DOHH2 (cell line): ENCODE measurements around the gene FOXO6.

Experiments
- H3F3A ChIP-seq: fragments of 200-600 bp; sonication (generic), shearing (Covaris generic); 2 replicates; pipeline ENCODE4 v1.6.0; 2016; ENCODE audit warnings: antibody characterized with exemption, mild to moderate bottlenecking; ENCODE audit not compliant: control insufficient read depth, insufficient read depth
- H3K27ac ChIP-seq: fragments of 200-600 bp; sonication (generic); 2 replicates; pipeline ENCODE4 v1.5.1; 2014; ENCODE audit warnings: low read depth, mild to moderate bottlenecking, low read length, moderate library complexity
- H3K27me3 ChIP-seq: fragments of 200-600 bp; sonication (generic); 2 replicates; pipeline ENCODE4 v1.6.1; 2014; ENCODE audit warnings: mild to moderate bottlenecking, low read length, mixed read lengths; ENCODE audit not compliant: control insufficient read depth
- H3K36me3 ChIP-seq: fragments of 200-600 bp; sonication (generic); 2 replicates; pipeline ENCODE4 v1.6.1; 2014; ENCODE audit warnings: mild to moderate bottlenecking, low read length, moderate library complexity, mixed read lengths; ENCODE audit not compliant: control insufficient read depth
- H3K4me1 ChIP-seq: fragments of 200-600 bp; sonication (generic); 2 replicates; pipeline ENCODE4 v1.6.1; 2014; ENCODE audit warnings: mild to moderate bottlenecking, low read length, mixed read lengths; ENCODE audit not compliant: control insufficient read depth
- H3K4me2 ChIP-seq: fragments of 200-600 bp; sonication (generic); 2 replicates; pipeline ENCODE4 v1.6.0; 2014; ENCODE audit warnings: mild to moderate bottlenecking, low read length, moderate library complexity
- H3K4me3 ChIP-seq: fragments of 200-600 bp; sonication (generic); 2 replicates; pipeline ENCODE4 v1.5.1; 2014; ENCODE audit warnings: mild to moderate bottlenecking, low read length, mixed read lengths
- H3K79me2 ChIP-seq: fragments of 200-600 bp; sonication (generic); 2 replicates; pipeline ENCODE4 v1.6.1; 2014; ENCODE audit warnings: mild to moderate bottlenecking, low read length, mixed read lengths; ENCODE audit not compliant: control insufficient read depth
- H3K9me2 ChIP-seq: fragments of 200-600 bp; sonication (generic); replicated peaks from 2 replicates; pipeline ENCODE4 v1.6.1; 2014; ENCODE audit warnings: mild to moderate bottlenecking, low read length, mixed read lengths; ENCODE audit not compliant: control insufficient read depth
- H3K9me3 ChIP-seq: fragments of 200-600 bp; sonication (generic); 2 replicates; pipeline ENCODE4 v1.6.1; 2014; ENCODE audit warnings: antibody characterized with exemption, low read length, mixed read lengths; ENCODE audit not compliant: control insufficient read depth, insufficient read depth
- H4K20me1 ChIP-seq: fragments of 200-600 bp; sonication (generic); 2 replicates; pipeline ENCODE4 v1.6.0; 2014; ENCODE audit warnings: low read depth, mild to moderate bottlenecking, antibody characterized with exemption, low read length, moderate library complexity; ENCODE audit not compliant: control insufficient read depth, insufficient read depth
- CTCF ChIP-seq: fragments of 200-600 bp; sonication (generic); IDR thresholded peaks from one replicate; pipeline ENCODE4 v1.5.1; 2014; ENCODE audit warnings: antibody characterized with exemption, mild to moderate bottlenecking, low read depth, low read length; ENCODE audit not compliant: poor library complexity, severe bottlenecking
- EZH2phosphoT487 ChIP-seq: fragments of 200-600 bp; sonication (generic); IDR thresholded peaks from 2 replicates; pipeline ENCODE4 v1.6.1; 2017; ENCODE audit warnings: borderline replicate concordance, mild to moderate bottlenecking, antibody characterized with exemption, low read length, moderate library complexity, mixed read lengths

The FOXO6 gene

GRCh38 chr1:41378999-41379737, 17.9 kb downstream of the FOXO6 start:
- no peaks in the 10 kb centered on the region for H3F3A ChIP-seq
- no peaks in the 10 kb centered on the region for H4K20me1 ChIP-seq
- H3K4me3 ChIP-seq, result no peak overlapping the region
- peaks cover 32% of the 10 kb centered on the region for H3K27me3 ChIP-seq
- H3K9me2 ChIP-seq, result no peaks in the 10 kb centered on the region
- H3K4me2 ChIP-seq, result peak overlapping the region; percentile 28; the same call in 1 of the 2 replicates
- no peak for TF ChIP-seq EZH2phosphoT487
- TF ChIP-seq CTCF, result no peak
- no peaks in the 10 kb centered on the region for H3K9me3 ChIP-seq
- H3K79me2 ChIP-seq, result no peaks in the 10 kb centered on the region
- H3K4me1 ChIP-seq, result peaks cover 29% of the 10 kb centered on the region
- H3K27ac ChIP-seq, result no peak overlapping the region
- no peaks in the 10 kb centered on the region for H3K36me3 ChIP-seq

- peaks cover 29% of the 10 kb centered on the region for H3K4me1 ChIP-seq
- no peaks in the 10 kb centered on the region for H3K79me2 ChIP-seq
- H3K36me3 ChIP-seq, result no peaks in the 10 kb centered on the region
- H3K4me2 ChIP-seq, result 0 out of 2 replicates have a peak overlapping the region, but pooled peaks have one; percentile 28
- H3K4me3 ChIP-seq, result no peak overlapping the region
- no peaks in the 10 kb centered on the region for H3F3A ChIP-seq
- no peaks in the 10 kb centered on the region for H4K20me1 ChIP-seq
- peaks cover 38% of the 10 kb centered on the region for H3K27me3 ChIP-seq
- no peaks in the 10 kb centered on the region for H3K9me3 ChIP-seq
- no peak overlapping the region for H3K27ac ChIP-seq
- TF ChIP-seq EZH2phosphoT487 (no peak), CTCF (no peak)
- H3K9me2 ChIP-seq, result no peaks in the 10 kb centered on the region
Measured at GRCh38 chr1:41379738-41380130, 18.5 kb downstream of the FOXO6 start.

- Histone ChIP-seq H3K4me2 (0 out of 2 replicates have a peak overlapping the region, but pooled peaks have one; percentile 28), H3K79me2 (no peaks in the 10 kb centered on the region), H3F3A (no peaks in the 10 kb centered on the region), H3K27ac (no peak overlapping the region), H3K9me3 (no peaks in the 10 kb centered on the region), H3K27me3 (peaks cover 43% of the 10 kb centered on the region), H3K4me3 (no peak overlapping the region), H4K20me1 (no peaks in the 10 kb centered on the region), H3K36me3 (no peaks in the 10 kb centered on the region), H3K4me1 (peaks cover 29% of the 10 kb centered on the region), H3K9me2 (no peaks in the 10 kb centered on the region)
- TF ChIP-seq CTCF, result no peak
Measured at GRCh38 chr1:41380195-41380594, 19.0 kb downstream of the FOXO6 start.
